SU-DHL-6 (cell line): Measurements from ENCODE around the gene TM4SF1.

ENCODE experiments used
- EZH2phosphoT487 ChIP-seq: fragments of 200-600 bp; sonication (generic), shearing (Covaris generic); conservative IDR thresholded peaks from 2 replicates; pipeline ENCODE4 v1.6.1; 2018; ENCODE audit warnings: mild to moderate bottlenecking, antibody characterized with exemption, low read length, moderate library complexity, mixed read lengths
- TF ChIP-seq, protein P1 (sequence below): fragments of 200-600 bp; sonication (generic); IDR thresholded peaks from one replicate; pipeline ENCODE4 v1.5.1; 2017; ENCODE audit warnings: antibody characterized with exemption, mild to moderate bottlenecking, low read length, moderate library complexity; ENCODE audit not compliant: insufficient read depth, poor library complexity, severe bottlenecking

DNA sequence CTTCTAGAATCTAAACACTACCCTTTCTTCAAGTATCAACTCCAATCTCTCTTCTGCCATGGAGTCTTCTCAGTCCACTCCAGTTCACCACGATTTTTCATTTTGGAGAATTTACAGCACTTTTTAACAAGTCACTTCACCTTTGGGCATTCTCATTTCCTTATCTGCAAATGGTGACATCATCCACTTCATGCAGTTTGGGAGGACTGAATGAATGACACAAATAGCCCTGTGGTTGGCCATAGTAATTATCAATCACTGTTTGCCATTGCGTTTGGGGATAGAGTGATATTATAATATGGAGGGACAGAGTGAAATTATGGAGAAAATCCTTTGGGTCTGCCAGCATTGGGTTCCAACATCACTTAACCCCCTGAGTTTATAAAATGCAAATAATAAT, 38.0 kb upstream of the TM4SF1 start:
- TF ChIP-seq, protein P1, sequence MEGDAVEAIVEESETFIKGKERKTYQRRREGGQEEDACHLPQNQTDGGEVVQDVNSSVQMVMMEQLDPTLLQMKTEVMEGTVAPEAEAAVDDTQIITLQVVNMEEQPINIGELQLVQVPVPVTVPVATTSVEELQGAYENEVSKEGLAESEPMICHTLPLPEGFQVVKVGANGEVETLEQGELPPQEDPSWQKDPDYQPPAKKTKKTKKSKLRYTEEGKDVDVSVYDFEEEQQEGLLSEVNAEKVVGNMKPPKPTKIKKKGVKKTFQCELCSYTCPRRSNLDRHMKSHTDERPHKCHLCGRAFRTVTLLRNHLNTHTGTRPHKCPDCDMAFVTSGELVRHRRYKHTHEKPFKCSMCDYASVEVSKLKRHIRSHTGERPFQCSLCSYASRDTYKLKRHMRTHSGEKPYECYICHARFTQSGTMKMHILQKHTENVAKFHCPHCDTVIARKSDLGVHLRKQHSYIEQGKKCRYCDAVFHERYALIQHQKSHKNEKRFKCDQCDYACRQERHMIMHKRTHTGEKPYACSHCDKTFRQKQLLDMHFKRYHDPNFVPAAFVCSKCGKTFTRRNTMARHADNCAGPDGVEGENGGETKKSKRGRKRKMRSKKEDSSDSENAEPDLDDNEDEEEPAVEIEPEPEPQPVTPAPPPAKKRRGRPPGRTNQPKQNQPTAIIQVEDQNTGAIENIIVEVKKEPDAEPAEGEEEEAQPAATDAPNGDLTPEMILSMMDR, result no peak
- no peak for TF ChIP-seq EZH2phosphoT487
